Caco-2 (cell line): Measurements from ENCODE around the gene CAPN11. TPM values are rescaled to one million over a fixed set of nuclear protein-coding genes. Genes with fewer than 3 reads are reported as not detected.

ENCODE experiments used
- BruUV-seq: library from RNA; stranded (reverse); fragments of 400-500 nt; replicated peaks from 2 replicates; lab custom pipeline; 2021; lab: Mats Ljungman, UMichigan
- CTCF ChIA-PET: fragments of 300-600 bp; sonication (Branson Sonifier 250); formaldehyde crosslinking; loops from one replicate; lab custom pipeline; 2022; ENCODE audit warnings: antibody characterized with exemption; lab: Charles Lee
- POLR2A ChIA-PET: fragments of 300-600 bp; sonication (Branson Sonifier 250); formaldehyde crosslinking; loops from one replicate; lab custom pipeline; 2022; ENCODE audit warnings: antibody characterized with exemption; lab: Charles Lee
- DNase-seq, 2 experiments: peaks; one replicate each; pipeline versions ENCODE4 v3.0.0 to v3.0.0-alpha.2; 2020 to 2022
- H3K27me3 ChIP-seq: replicated peaks from 2 replicates; pipeline ENCODE4 v1.6.0; 2011; ENCODE audit warnings: low read length; ENCODE audit not compliant: control insufficient read depth, insufficient read depth
- H3K36me3 ChIP-seq: 2 replicates; pipeline ENCODE4 v1.5.1; 2011; ENCODE audit warnings: low read length; ENCODE audit not compliant: control insufficient read depth, insufficient read depth
- H3K4me1 ChIP-seq: fragments of 250-450 bp; sonication (Bioruptor Pico); 2 replicates; pipeline ENCODE4 v1.5.1; 2020; ENCODE audit warnings: mild to moderate bottlenecking
- H3K4me3 ChIP-seq: 2 replicates; pipeline ENCODE4 v1.5.1; 2011; ENCODE audit warnings: low read depth, mild to moderate bottlenecking, control low read depth, low read length
- H3K9me3 ChIP-seq: fragments of 250-450 bp; sonication (Bioruptor Pico); 2 replicates; pipeline ENCODE4 v1.5.1; 2020; ENCODE audit warnings: mild to moderate bottlenecking, moderate library complexity
- H3K27ac Mint-ChIP-seq: one replicate; pipeline ENCODE4 v1.8.0; 2022; ENCODE audit warnings: mixed read lengths; ENCODE audit not compliant: unreplicated experiment
- H3K27me3 Mint-ChIP-seq: one replicate; pipeline ENCODE4 v1.8.0; 2022; ENCODE audit warnings: mixed read lengths; ENCODE audit not compliant: insufficient read depth, unreplicated experiment
- H3K36me3 Mint-ChIP-seq: one replicate; pipeline ENCODE4 v1.8.0; 2022; ENCODE audit warnings: mild to moderate bottlenecking, mixed read lengths; ENCODE audit not compliant: insufficient read depth, unreplicated experiment
- H3K4me1 Mint-ChIP-seq: one replicate; pipeline ENCODE4 v1.8.0; 2022; ENCODE audit warnings: low read depth, mixed read lengths; ENCODE audit not compliant: unreplicated experiment
- H3K4me3 Mint-ChIP-seq: one replicate; pipeline ENCODE4 v1.8.0; 2022; ENCODE audit warnings: mild to moderate bottlenecking, moderate library complexity, mixed read lengths; ENCODE audit not compliant: unreplicated experiment
- H3K9me3 Mint-ChIP-seq: one replicate; pipeline ENCODE4 v1.8.0; 2022; ENCODE audit warnings: mixed read lengths; ENCODE audit not compliant: unreplicated experiment
- intact Hi-C: fragments of 100-400 bp; cut with micrococcal nuclease; formaldehyde crosslinking; loops from one replicate; pipeline ENCODE4 v1.10.0; 2022; ENCODE audit not compliant: unreplicated experiment
- total RNA-seq: library from RNA; stranded (reverse); gene quantifications from 2 replicates; pipeline ENCODE4 v1.2.3, GENCODE V29; 2022
- TF ChIP-seq, protein P1 (sequence below), 2 experiments: fragments of 200-600 bp in 1 of 2; IDR thresholded peaks; 1 replicate in 1 of 2; 2 replicates in 1 of 2; pipeline versions ENCODE4 v1.5.1 to v1.8.0; 2011 to 2022; ENCODE audit warnings: antibody characterized with exemption in 1 of 2, control low read depth in 1 of 2, inconsistent platforms in 1 of 2, low read depth in 1 of 2, low read length in 1 of 2, mild to moderate bottlenecking in 1 of 2, moderate library complexity in 1 of 2; ENCODE audit not compliant: insufficient read depth in 1 of 2, severe bottlenecking in 1 of 2, unreplicated experiment in 1 of 2

Gene CAPN11
- total RNA-seq, 1 experiment from 2014 or later: not detected

DNA sequence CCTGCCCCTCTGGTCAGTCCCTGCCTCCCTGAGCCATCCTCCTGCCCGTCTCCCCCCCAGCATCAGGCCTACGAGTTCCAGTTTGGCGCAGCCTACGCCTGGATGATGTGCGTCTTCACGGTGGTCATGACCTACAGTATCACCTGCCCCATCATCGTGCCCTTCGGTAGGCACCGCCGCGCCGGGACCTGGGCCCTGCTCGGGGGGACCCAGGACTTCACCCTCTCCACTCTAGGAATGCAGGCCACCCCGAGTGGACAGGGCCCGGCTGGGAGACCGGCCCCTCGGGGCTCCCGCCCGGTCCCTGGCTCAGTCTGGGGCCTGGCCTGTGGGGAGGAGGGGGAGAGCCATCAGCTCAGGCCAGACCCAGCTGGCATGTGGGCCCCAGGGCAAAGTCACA, 6.1 kb upstream of the CAPN11 start:
- intact Hi-C loops: no loop called here
- peaks cover 13% of the 10 kb centered on the region for H3K4me1 Mint-ChIP-seq
- no peak for DNase-seq
- H3K36me3 ChIP-seq: peaks cover 2% of the 10 kb centered on the region; the same call in 1 of the 2 replicates
- H3K9me3 ChIP-seq: no peaks in the 10 kb centered on the region
- no peaks in the 10 kb centered on the region for H3K27me3 Mint-ChIP-seq
- H3K9me3 Mint-ChIP-seq: no peaks in the 10 kb centered on the region
- no TSS peak for BruUV-seq
- TF ChIP-seq, protein P1, sequence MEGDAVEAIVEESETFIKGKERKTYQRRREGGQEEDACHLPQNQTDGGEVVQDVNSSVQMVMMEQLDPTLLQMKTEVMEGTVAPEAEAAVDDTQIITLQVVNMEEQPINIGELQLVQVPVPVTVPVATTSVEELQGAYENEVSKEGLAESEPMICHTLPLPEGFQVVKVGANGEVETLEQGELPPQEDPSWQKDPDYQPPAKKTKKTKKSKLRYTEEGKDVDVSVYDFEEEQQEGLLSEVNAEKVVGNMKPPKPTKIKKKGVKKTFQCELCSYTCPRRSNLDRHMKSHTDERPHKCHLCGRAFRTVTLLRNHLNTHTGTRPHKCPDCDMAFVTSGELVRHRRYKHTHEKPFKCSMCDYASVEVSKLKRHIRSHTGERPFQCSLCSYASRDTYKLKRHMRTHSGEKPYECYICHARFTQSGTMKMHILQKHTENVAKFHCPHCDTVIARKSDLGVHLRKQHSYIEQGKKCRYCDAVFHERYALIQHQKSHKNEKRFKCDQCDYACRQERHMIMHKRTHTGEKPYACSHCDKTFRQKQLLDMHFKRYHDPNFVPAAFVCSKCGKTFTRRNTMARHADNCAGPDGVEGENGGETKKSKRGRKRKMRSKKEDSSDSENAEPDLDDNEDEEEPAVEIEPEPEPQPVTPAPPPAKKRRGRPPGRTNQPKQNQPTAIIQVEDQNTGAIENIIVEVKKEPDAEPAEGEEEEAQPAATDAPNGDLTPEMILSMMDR (IDR thresholded peaks at IDR 0.05; ENCODE audit: insufficient read depth in 1 of 2, low read depth in 1 of 2, low read length in 1 of 2, severe bottlenecking in 1 of 2, unreplicated experiment in 1 of 2): no peak
- no peaks in the 10 kb centered on the region for H3K27me3 ChIP-seq
- peaks cover 13% of the 10 kb centered on the region for H3K36me3 Mint-ChIP-seq
- ChIA-PET CTCF (no interaction called here), POLR2A (no interaction called here)
- peaks cover 17% of the 10 kb centered on the region for H3K4me1 ChIP-seq
- H3K27ac Mint-ChIP-seq: no peak overlapping the region
- no peak overlapping the region for H3K4me3 ChIP-seq
- H3K4me3 Mint-ChIP-seq: no peak overlapping the region

DNA sequence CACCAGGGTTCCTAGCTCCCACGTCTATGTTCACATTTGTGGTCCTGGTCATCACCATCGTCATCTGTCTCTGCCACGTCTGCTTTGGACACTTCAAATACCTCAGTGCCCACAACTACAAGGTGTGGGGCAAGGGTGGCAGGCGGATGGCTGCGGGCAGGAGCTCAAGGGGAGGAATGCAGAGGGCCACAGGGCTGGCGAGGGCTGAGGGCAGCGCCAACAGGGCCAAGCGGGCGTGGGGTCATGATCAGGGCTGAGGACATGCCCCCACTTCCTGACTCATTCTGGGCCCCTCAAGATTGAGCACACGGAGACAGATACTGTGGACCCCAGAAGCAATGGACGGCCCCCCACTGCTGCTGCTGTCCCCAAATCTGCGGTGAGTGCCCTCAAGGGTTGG, 4.6 kb upstream of the CAPN11 start:
- peaks cover 2% of the 10 kb centered on the region; the same call in 1 of the 2 replicates for H3K36me3 ChIP-seq
- POLR2A ChIA-PET: no interaction called here
- H3K9me3 ChIP-seq: no peaks in the 10 kb centered on the region
- Mint-ChIP-seq H3K36me3 (peaks cover 13% of the 10 kb centered on the region), H3K9me3 (no peaks in the 10 kb centered on the region), H3K27me3 (no peaks in the 10 kb centered on the region), H3K4me3 (no peak overlapping the region), H3K27ac (no peak overlapping the region), H3K4me1 (peaks cover 13% of the 10 kb centered on the region)
- H3K27me3 ChIP-seq: no peaks in the 10 kb centered on the region
- no TSS peak for BruUV-seq
- CTCF ChIA-PET: interaction anchor here (1.1 kb wide), 1 partner anchor 58 kb away, joined by 4 read pairs; no protein-coding TSS in a partner anchor
- TF ChIP-seq, protein P1 (IDR thresholded peaks at IDR 0.05; ENCODE audit: insufficient read depth in 1 of 2, low read depth in 1 of 2, low read length in 1 of 2, severe bottlenecking in 1 of 2, unreplicated experiment in 1 of 2): no peak
- intact Hi-C loops: no loop called here
- H3K4me1 ChIP-seq: peaks cover 17% of the 10 kb centered on the region
- no peak overlapping the region for H3K4me3 ChIP-seq
- DNase-seq: no peak

DNA sequence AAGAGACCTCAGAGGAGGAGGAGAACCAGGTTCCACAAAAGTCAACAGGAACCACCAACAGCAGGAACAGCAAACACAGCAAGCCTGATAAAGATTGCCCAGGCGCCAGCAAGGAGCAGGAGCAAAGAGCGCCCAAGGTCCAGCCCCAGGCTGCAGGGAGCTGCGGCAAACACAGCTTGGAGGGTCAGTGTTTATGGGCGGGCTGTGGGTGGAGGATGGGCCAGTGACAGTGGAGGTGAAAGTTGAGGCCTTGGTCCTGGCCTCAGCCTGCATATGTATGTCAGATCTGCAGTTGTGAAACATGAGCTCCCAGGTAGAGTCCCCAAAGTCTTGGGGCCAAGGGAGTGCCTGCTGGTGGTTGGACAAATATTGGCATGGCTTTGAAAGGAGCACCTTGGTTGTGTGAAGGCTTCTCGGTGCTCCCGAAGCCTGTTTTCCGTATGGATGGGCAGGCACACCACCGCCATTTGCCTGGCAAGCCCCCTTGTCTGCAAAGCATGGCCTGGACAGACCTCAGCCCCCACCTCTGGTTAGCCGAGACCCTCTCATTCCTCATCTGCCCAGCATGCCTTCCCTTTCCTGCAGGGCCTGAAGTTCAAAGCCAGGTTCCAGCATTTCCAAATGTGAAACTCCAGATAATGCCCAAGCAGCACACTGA, 2.0 kb upstream of the CAPN11 start:
- BruUV-seq: no TSS peak
- Histone ChIP-seq H3K4me3 (no peak overlapping the region), H3K36me3 (peaks cover 2% of the 10 kb centered on the region; the same call in 1 of the 2 replicates), H3K27me3 (no peaks in the 10 kb centered on the region), H3K9me3 (no peaks in the 10 kb centered on the region), H3K4me1 (peaks cover 17% of the 10 kb centered on the region)
- H3K27ac Mint-ChIP-seq: peak overlapping the region; percentile 50
- peak; percentile 68 to 83 for DNase-seq
- peaks cover 6% of the 10 kb centered on the region for H3K36me3 Mint-ChIP-seq
- intact Hi-C loops: loop anchor here (1.0 to 2.0 kb wide), 2 partner anchors 28 to 60 kb away; no protein-coding TSS in a partner anchor
- H3K4me3 Mint-ChIP-seq: peak overlapping the region; percentile 15
- H3K27me3 Mint-ChIP-seq: no peaks in the 10 kb centered on the region
- peaks cover 13% of the 10 kb centered on the region for H3K4me1 Mint-ChIP-seq
- ChIA-PET POLR2A (interaction anchor here (1.0 to 1.1 kb wide), 3 partner anchors 29 to 100 kb away, joined by 3 to 4 read pairs (median 3); partner anchors contain the start of genes HSP90AB1, MRPL14 and TMEM63B), CTCF (interaction anchor here (0.7 to 1.7 kb wide), 4 partner anchors 60 to 81 kb away, joined by 3 to 4 read pairs (median 3); partner anchors contain the start of gene SLC29A1)
- H3K9me3 Mint-ChIP-seq: no peaks in the 10 kb centered on the region
- TF ChIP-seq, protein P1 (IDR thresholded peaks at IDR 0.05; ENCODE audit: insufficient read depth in 1 of 2, low read depth in 1 of 2, low read length in 1 of 2, severe bottlenecking in 1 of 2, unreplicated experiment in 1 of 2): no peak
